Left lung (tissue), 10 donors: ENCODE measurements around the gene LARGE1. TPM values are rescaled to one million over a fixed set of nuclear protein-coding genes. Genes with fewer than 3 reads are reported as not detected.
A peak's percentile ranks its signal among the peaks of the same experiment; 100 is the strongest.

Experiments used
- ATAC-seq: fragments of 200-7000 bp; cut with Tn5 transposase; one replicate; pipeline ENCODE4 v1.9.1; 2020; ENCODE audit warnings: moderate library complexity
- DNase-seq, 4 donors: peaks; one replicate each; pipeline ENCODE4 v3.0.0-alpha.2; 2013 to 2020
- H3K27ac ChIP-seq, 2 donors: fragments of 200-600 bp; sonication (generic) in 1 of 2; one replicate each; pipeline versions ENCODE4 v1.5.0 to v1.8.0; 2020 to 2021
- H3K27me3 ChIP-seq, 2 donors: fragments of 200-600 bp; sonication (generic) in 1 of 2; one replicate each; pipeline versions ENCODE4 v1.5.0 to v1.8.0; 2020 to 2021
- H3K36me3 ChIP-seq, 2 donors: fragments of 200-600 bp; sonication (generic) in 1 of 2; one replicate each; pipeline versions ENCODE4 v1.5.0 to v1.8.0; 2020 to 2021
- H3K4me1 ChIP-seq, 2 donors: fragments of 200-600 bp; one replicate each; pipeline ENCODE4 v1.8.0; 2021
- H3K4me3 ChIP-seq, 2 donors: fragments of 200-600 bp; sonication (generic) in 1 of 2; one replicate each; pipeline versions ENCODE4 v1.5.0 to v1.8.0; 2020 to 2021; ENCODE audit warnings: mild to moderate bottlenecking in 1 of 2
- H3K9me3 ChIP-seq, 2 donors: fragments of 200-600 bp; sonication (generic) in 1 of 2; one replicate each; pipeline versions ENCODE4 v1.5.0 to v1.8.0; 2020 to 2021
- CTCF ChIP-seq, 2 donors: fragments of 200-600 bp; sonication (generic) in 1 of 2; IDR thresholded peaks; one replicate each; pipeline versions ENCODE4 v1.5.0 to v1.8.0; 2021; ENCODE audit warnings: antibody characterized with exemption in 2 of 2
- intact Hi-C, 2 donors: fragments of 100-400 bp; cut with DNase I; formaldehyde crosslinking; loops; one replicate each; pipeline versions ENCODE4 v1.11.2 to v1.14.2; 2022
- polyA plus RNA-seq, 6 donors: library from polyadenylated mRNA; unstranded; fragments of 120-200 nt; gene quantifications; one replicate each; pipeline ENCODE4 v1.2.1, GENCODE V29; 2013; ENCODE audit not compliant: insufficient read length in 6 of 6
- total RNA-seq, 2 donors: library from RNA; stranded (reverse); fragmentation: NEBNext Ultra II Directional; extraction: Animal tissue kit (Norgen Biotek cat#: 25700); gene quantifications; one replicate each; pipeline ENCODE4 v1.2.1, GENCODE V29; 2021
- donor health status: DM: no; HTN: yes; CAD: no.
- donor health status: DM: no; HTN: no; CAD: no.

The LARGE1 gene
- total and polyA plus RNA-seq, 8 donors = 22.4 to 36.1 (median 33.2) TPM

DNA sequence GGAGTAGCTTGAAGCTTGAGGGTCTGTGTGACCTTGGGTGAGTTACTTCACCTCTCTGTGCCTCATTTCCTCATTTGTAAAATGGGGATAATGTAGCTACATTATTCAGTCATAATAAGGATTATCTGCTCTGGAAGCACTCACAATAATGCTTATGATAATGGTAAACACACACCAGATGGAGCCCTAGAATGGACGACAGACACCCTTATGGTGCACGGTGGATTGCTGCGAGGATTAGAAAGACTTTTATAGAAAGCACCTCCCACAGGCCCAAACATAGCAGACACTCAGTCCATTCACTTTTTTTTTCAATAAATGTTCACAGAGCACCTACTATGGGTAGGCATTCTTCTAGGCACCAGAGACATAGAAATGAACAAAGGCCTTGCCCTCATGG is 53.8 kb downstream of the LARGE1 start:
- intact Hi-C loops = no loop called here
- TF ChIP-seq CTCF (IDR thresholded peaks at IDR 0.05) = no peak
- ATAC-seq (no peak), DNase-seq (no peak)
- Histone ChIP-seq H3K4me1 (no peaks in the 10 kb centered on the region), H3K36me3 (no peaks in the 10 kb centered on the region), H3K4me3 (no peak overlapping the region), H3K27ac (no peak overlapping the region), H3K27me3 (no peaks in the 10 kb centered on the region), H3K9me3 (no peaks in the 10 kb centered on the region)

DNA sequence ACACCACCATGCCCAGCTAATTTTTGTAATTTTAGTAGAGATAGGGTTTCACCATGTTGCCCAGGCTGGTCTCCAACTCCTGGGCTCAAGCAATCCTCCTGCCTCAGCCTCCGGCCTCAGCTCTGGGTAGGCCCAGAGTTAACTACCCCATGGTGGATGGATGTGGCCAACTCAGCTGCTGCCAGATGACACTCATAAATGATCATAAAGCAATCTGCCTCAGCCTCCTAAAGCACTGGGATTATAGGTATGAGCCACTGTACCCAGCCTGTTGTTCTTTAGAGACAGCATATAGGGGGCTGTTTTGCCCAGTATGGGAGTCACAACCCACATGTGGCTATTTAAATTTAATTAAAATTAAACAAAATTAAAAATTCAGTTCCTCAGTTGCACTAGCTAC is 54.3 kb downstream of the LARGE1 start:
- Histone ChIP-seq H3K4me3 (no peak overlapping the region), H3K27ac (no peak overlapping the region), H3K4me1 (no peaks in the 10 kb centered on the region), H3K27me3 (no peaks in the 10 kb centered on the region), H3K36me3 (no peaks in the 10 kb centered on the region), H3K9me3 (no peaks in the 10 kb centered on the region)
- DNase-seq = no peak
- ATAC-seq = no peak
- no peak for TF ChIP-seq CTCF (IDR thresholded peaks at IDR 0.05)
- intact Hi-C loops = no loop called here

GRCh38 chr22:33865248-33865647 is 55.0 kb downstream of the LARGE1 start:
- ATAC-seq = no peak
- no peaks in the 10 kb centered on the region for H3K4me1 ChIP-seq
- TF ChIP-seq CTCF (IDR thresholded peaks at IDR 0.05) = no peak
- no peak overlapping the region for H3K27ac ChIP-seq
- DNase-seq = no peak
- no peak overlapping the region for H3K4me3 ChIP-seq
- intact Hi-C loops = no loop called here
- H3K9me3 ChIP-seq = no peaks in the 10 kb centered on the region
- no peaks in the 10 kb centered on the region for H3K36me3 ChIP-seq
- no peaks in the 10 kb centered on the region for H3K27me3 ChIP-seq

- Histone ChIP-seq H3K4me3 (no peak overlapping the region), H3K4me1 (no peaks in the 10 kb centered on the region), H3K9me3 (no peaks in the 10 kb centered on the region), H3K27ac (no peak overlapping the region), H3K27me3 (no peaks in the 10 kb centered on the region), H3K36me3 (no peaks in the 10 kb centered on the region)
- ATAC-seq (peak; percentile 8), DNase-seq (no peak)
- no peak for TF ChIP-seq CTCF (IDR thresholded peaks at IDR 0.05)
- intact Hi-C loops = no loop called here
Observed at GRCh38 chr22:33864723-33865130, 55.5 kb downstream of the LARGE1 start.

DNA sequence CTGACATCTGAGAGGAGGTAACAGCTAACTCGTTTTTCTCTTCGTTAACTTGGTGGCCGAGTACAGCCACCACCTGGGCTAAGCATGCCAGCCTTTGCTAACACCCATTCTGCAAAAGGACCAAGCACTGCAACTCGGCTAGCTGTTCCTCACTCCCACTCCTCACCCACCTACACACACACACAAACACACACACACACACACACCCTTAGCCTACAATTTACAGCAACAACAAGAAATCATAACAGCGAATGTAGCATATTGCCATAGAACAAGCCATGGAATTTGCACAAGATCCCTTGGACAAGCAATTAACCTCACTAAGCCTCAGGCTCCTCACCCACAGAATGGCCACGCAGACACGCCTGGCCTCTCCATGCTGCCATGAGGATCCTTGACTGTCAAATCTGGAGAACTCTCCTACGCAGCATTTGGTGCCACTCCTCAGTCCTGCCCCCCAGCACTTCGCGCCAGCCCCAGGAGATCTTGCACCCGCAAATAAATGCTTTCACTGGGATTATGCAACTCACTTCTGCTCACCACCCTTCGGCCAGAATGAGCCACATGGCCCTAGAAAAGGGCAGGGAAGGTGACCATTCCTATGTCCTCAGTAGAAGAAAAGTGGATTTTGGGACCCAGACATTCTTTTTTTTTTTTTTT is 58.9 kb downstream of the LARGE1 start:
- DNase-seq = peak in 1 of 4 donors; percentile 69
- Histone ChIP-seq H3K36me3 (no peaks in the 10 kb centered on the region), H3K27me3 (no peaks in the 10 kb centered on the region), H3K9me3 (no peaks in the 10 kb centered on the region), H3K4me3 (no peak overlapping the region), H3K27ac (no peak overlapping the region), H3K4me1 (no peaks in the 10 kb centered on the region)
- ATAC-seq = peak; percentile 94
- no peak for TF ChIP-seq CTCF (IDR thresholded peaks at IDR 0.05)
- intact Hi-C loops = no loop called here
